ENCODE measurements around the gene TNPO3.
"Not testable (repeated sequence)": the region's sequence is repeated elsewhere in the genome, so short reads cannot be mapped to it uniquely, and the experiment has no call there.

TNPO3 gene

DNA sequence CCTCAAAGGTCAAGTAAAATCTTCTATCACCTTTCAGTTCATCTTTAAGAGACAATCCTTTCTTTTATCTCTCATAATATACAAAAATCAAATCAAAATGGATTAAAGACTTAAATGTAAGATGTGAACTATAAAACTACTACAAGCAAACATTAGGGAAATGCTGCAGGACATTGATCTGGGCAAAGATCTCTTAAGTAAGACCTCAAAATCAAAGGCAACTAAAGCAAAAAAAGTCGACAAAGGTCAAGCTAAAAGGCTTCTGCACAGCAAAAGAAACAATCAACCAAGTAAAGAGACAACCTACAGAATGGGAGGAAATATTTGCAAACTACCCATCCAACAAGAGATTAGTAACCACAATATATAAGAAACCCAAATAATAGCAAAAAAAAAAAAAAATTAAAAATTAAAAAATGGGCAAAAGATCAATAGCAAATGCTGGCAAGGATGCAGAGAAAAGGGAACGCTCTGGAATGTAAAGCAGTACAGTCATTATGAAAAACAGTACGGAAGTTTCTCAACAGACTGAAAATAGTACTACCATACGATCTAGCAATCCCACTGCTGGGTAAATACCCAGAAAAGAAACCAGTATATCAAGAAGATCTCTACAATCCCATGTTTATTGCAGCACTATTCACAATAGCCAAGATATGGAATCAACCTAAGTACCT is 41.7 kb downstream of the TNPO3 start:
- DNase-seq: no peak

DNA sequence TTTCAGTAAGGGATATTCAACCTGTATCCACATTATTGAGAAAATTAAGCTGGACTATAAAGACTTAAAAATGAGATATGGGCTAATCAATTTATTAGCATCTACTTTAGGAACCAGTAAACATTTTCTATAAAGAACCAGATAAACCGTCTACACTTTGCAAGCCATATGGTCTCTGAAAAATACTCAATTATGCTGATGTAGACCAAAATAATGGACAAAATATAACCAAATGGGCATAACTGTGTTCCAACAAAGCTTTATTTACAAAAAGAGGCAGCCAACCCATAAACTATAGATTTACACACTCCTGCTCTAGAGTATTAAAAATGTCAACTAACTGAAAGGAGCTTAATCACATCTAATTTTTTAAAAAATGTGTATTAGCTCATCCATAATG is 42.3 kb downstream of the TNPO3 start:
- no peak for DNase-seq

DNA sequence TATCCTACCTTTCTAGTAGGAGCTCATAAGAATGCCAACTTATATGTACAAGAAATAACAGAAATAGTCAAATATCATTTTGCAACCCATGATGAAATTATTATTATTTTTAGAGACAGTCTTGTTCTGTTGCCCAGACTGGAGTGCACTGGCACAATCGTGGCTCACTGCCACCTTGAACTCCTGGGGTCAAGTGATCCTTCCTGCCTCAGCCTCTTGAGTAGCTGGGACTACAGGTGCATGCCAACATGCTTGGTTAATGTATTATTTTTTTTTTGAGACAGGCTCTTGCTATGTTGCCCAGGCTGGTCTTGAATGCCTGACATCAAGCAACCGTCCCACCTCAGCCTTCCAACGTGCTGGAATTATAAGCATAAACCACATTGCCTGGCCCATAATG is 44.8 kb downstream of the TNPO3 start:
- DNase-seq: no peak

DNA sequence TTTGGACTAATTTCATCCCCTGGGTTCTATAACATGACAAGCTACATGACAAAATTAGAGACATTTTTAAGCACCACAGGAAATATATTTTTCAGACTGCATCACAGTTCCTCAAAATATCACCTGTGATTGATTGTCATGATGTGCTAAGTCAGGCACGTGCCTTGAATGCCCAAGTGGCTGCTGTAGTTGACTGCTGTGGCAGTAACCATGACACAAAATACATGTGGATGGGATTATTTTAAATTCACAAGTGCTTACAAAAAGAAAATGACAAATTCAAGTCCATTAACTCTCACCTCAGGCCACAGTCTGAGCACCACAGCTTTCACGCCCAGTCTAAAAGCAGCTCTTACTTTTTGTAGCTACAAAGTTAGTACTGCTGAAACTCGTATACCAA is 45.5 kb downstream of the TNPO3 start:
- DNase-seq: no peak

DNA sequence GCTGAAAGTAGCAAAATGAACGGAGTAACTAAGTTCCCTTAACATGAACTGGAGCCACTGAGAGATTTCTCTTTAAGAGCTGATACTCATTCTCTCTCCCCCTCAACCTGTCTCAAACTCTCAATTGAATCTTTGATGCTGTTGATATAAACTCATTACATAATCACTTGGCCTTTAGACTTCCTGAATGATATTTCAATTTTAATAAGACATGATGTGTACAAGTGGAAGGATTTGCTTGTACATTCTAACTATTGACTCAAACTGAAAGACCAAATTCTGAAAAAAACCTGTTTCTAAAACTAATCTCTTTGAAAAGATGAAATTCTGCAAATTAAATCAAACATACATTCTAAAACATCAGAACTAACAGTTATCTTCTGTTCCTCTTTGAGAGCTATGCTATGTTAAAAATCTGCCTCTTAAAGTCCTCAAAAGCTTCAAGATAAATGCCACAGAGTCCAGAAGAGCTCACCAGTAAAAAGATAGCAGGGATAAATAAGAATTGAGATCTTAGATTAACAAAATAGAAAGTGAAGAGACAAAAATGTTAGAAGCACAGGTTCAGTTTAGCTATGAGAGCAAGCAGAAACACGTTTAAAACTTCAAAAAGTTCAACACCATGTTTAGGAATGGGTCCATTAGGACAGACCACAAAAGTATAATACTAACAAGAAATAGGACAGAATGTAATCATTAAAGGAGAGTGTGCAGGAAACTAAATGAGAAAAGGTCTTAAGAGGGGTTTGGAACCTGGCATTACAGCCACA is 46.1 kb downstream of the TNPO3 start:
- no peak for DNase-seq

GRCh38 chr7:129007572-129007971 is 47.3 kb downstream of the TNPO3 start:
- DNase-seq: no peak

DNA sequence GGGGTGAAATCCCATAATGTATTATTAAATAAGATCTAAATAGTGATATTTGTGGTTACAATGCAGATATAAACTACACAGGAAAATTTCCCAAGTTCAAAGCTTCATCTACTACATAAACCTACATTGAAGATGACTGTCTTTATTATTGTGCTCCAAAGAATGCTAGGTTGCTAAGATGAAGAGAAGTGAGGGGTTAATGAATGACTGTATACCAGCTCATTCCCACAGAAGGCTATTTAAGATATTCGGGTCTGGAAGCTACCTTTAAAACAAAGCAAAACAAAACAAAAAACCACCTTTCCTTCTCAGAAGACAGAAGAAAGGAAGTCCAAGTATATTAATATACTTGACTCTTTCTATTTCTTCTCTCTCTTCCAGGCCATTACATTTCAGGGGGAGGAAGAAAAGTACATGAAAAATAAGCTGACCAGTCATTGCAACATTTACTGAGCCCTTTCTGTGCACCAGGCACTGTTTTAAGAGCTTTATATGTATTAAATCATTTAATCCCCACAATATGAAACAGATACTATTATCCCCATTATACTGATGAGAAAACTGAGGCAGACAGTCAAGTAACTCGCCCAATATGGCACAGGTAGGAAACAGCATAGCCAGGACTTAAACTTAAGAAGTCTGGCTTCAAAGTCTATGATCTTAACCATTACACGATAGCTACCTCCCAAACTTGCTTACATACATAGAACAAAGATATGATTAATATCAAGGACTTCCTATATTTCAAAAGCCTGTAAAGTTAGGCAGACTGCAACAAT is 48.1 kb downstream of the TNPO3 start:
- no peak for DNase-seq

DNA sequence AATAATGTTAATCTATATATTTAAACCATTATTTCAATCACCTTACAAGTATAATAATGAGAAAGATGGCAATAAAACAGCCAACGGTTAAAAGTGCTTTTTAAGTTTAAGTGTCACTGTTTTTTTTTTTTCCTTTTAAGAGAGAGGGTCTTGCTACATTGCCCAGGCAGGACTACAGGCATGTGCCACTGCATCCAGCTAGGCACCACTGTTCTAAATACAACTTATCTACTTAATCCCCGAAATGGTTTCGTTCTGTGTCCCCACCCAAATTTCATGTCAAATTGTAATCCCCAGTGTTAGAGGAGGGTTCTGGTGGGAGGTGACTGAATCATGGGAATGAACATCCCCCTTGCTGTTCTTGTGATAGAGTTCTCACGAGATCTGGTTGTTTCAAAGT is 49.7 kb downstream of the TNPO3 start:
- DNase-seq: no peak

DNA sequence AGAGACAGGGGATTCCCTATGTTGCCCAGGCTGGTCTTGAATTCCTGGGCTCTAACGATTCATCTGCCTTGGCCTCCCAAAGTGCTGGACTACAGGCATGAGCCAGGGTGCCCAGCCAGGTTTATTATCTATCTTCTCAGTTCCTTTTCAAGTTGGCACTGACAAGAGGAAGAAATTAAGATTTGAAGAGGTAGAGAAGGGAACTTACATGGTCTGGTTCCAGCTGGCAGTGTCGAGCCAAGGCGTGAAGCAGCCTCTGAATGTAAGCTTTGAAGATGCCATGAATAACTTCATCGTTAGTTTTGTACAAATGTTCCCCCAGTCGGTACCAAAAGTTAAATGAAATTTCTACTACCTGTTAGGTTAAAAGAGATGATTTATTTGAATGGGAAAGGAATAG is 57.7 kb downstream of the TNPO3 start:
- DNase-seq: no peak

DNA sequence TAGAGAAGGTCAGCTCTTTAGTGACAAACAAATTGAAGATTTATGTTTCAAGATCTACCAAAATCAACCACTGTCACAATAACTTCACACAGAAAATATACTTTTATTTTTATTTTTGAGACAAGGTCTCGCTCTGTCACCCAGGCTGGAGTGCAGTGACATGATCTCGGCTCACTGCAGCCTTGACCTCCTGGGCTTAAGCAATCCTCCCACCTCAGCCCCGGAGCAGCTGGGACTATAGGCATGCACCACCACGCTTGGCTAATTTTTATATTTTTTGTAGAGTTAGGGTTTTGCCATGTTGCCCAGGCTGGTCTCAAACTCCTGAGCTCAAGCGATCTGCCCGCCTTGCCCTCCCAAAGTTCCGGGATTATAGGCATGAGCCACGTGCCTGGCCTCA is 60.4 kb downstream of the TNPO3 start:
- not testable (repeated sequence) for DNase-seq

DNA sequence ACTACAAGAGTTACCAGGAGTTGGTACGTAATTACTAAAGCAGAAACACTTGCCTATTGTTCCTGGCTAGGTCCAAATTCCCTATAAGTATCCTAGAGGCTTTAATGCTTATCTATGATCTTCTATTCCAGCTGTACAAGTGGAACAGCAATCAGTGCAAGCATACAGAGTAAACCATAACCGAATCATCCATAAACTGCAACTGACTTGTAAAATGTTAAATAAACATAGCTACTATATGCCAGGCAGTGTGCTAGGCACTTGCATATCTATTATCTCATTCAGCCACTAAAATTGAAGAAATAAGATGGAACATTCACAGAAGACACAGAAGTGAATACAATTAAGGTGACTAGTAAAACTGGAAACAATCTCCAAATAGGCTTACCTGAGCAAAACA is 61.5 kb downstream of the TNPO3 start:
- DNase-seq: no peak

DNA sequence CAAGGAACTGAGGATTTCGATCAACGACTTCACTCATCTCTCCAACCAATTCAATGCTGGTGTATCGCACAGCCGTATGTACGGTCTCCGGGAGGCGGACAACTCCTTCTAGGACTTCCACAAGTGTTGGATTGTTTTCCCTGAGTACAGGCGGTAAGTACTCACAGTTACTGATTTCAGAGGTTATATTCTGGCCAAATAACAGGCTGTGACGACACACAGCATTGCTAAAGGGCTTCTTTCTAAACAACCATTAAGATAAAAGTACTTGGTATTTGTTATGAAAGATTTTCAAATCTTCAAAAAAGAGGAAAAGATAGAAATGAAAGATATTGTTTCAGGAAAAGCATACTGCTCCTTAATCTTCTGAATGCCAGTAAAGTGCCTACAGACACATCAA is 65.0 kb downstream of the TNPO3 start:
- no peak for DNase-seq

- no peak for DNase-seq
Measured at GRCh38 chr7:128988372-128988771, 66.5 kb downstream of the TNPO3 start.

GRCh38 chr7:128986609-128987008 is 68.3 kb downstream of the TNPO3 start:
- DNase-seq: no peak

- DNase-seq: no peak
Measured at GRCh38 chr7:128985660-128986059, 69.3 kb downstream of the TNPO3 start.

DNA sequence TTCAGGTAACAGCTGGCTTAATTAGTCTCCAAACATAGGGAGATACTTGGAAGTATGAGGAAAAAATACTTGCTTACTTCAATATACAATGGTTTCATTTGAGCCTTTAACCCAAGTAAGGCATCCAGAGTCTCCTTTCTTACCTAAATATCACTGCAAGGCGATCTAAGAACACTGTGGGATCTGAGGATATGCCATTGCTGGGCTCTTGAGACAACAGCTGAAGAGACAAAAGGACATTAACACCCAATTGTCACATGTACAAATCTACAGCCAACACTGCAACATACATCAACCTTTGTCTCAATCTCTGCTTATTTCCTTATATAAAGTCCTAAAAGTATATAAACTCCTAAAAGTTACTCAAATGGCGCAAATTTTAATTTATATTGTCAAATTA is 72.8 kb downstream of the TNPO3 start:
- no peak for DNase-seq

GRCh38 chr7:128974241-128974934 is 80.5 kb downstream of the TNPO3 start:
- DNase-seq: no peak

GRCh38 chr7:128968624-128969023 is 86.3 kb downstream of the TNPO3 start:
- no peak for DNase-seq

DNA sequence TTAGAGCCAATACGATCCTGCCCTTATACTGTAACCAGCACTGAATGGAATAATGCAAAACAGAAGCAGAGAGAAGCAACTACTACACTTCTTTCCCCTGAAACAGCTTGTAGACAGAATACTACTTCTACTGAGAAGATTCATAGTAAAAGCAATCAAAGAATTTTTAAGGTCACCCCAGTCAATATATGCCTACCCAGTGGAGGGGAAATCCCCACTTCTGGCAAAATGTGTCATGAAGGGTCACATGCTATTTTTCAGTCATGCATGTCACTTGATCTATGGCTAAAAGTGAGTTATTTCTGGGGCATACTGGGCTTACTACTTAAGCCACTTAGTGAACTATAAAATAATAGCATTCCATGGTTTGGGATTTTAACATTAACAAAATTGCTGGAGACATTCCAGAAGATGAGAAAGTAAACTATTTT is 91.6 kb downstream of the TNPO3 start:
- no peak for DNase-seq

DNA sequence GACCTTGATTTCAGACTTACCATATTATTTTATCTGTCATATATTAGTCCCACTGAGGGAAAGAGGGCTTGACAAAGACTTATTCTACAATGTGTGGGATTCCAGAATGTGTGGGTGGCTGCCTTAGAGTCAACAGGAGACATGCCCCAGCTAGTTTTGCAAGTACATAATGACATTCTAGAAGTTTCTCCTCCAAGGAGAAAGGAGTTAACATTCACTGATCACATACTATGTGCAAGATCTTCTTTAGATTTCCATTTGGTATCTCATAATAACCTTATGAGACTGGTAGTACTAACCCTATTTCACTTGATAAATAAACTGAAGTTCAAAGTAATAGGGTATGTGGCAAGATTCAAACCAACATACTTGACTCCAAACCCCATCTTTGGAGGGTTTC is 92.0 kb downstream of the TNPO3 start:
- no peak for DNase-seq

DNA sequence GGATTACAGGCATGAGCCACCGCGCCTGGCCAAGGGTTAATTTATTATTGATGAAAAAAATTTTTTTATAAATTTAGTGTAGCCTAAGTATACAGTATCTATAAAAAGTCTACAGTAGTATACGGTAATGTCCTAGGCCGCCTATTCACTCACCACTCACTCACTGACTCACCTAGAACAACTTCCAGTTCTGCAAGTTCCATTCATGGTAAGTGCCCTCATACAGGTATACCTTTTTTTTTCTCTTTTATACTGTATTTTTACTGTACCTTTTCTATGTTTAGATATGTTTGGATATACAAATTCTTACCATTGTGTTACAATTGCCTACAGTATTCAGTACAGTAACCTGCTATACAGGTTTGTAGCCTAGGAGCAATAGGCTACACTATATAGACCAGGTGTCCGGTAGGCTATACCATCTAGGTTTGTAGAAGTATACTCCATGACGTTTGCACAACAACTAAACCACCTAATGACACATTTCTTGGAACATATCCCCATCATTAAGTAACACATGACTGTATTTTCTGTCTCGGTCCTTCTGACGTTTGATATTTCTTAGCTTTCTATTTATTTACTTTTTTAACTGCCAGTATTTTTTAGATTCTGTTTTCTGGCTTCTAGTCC is 93.8 kb downstream of the TNPO3 start:
- DNase-seq: no peak

DNA sequence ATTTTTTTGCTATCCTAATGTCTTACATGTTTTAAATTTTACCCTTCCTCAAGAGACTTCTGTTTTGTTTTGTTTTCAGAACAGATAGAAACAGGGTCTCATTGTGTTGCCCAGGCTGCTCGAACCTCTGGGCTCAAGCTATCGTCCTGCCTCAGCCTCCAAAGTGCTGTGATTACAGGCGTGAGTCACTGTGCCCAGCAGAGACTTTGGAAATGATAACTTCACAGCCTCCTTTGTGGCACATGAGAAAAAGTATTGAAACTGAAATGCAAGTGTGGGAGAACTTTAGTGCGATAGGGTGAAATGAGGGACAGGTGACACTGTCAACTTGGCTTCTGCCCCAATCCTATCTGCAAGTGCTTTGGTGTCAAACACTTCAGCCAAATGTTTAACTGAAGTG is 95.6 kb downstream of the TNPO3 start:
- no peak for DNase-seq

DNA sequence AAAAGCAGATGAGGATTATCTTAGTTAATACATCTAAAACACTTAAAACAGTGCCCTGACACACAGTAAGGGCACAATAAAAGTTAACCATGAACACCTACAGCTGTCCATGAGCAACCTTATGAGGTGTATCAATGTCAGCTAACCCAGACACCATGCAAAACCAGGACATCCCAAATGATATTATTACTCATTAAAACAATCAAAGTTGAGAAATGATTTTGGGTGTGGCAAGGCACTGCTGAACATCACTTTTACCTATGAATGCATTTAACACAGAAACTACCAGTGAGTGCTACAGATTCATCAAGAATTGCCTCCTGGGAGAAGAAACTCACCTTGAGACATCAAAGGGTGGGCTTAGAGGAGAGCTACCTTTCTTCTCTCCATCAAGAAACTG is 98.9 kb downstream of the TNPO3 start:
- no peak for DNase-seq
